Stimulated activated CD8-positive, alpha-beta memory T cell treated with anti-CD3 and anti-CD28 coated beads, Interleukin-7, amount 100 ng/mL, for 4 hours (primary cell): ENCODE measurements around the gene ATP6V0E2.

Experiments used
- DNase-seq, 2 donors: peaks; one replicate each; pipeline ENCODE4 v3.0.0-alpha.2; 2020; ENCODE audit warnings: low read depth in 2 of 2

ATP6V0E2 gene

GRCh38 chr7:149838992-149839408 is 34.8 kb upstream of the ATP6V0E2 start:
- DNase-seq: no peak

GRCh38 chr7:149839933-149840332 is 33.8 kb upstream of the ATP6V0E2 start:
- no peak for DNase-seq

- DNase-seq: no peak
Measured at GRCh38 chr7:149843566-149843965, 30.2 kb upstream of the ATP6V0E2 start.

GRCh38 chr7:149844445-149844844 is 29.3 kb upstream of the ATP6V0E2 start:
- DNase-seq: no peak

- DNase-seq: no peak
Measured at GRCh38 chr7:149845257-149845980, 28.4 kb upstream of the ATP6V0E2 start.

- no peak for DNase-seq
Measured at GRCh38 chr7:149846021-149846420, 27.7 kb upstream of the ATP6V0E2 start.

GRCh38 chr7:149846436-149847046 is 27.2 kb upstream of the ATP6V0E2 start:
- no peak for DNase-seq

- no peak for DNase-seq
Measured at GRCh38 chr7:149849174-149849573, 24.6 kb upstream of the ATP6V0E2 start.

- DNase-seq: no peak
Measured at GRCh38 chr7:149850007-149850594, 23.7 kb upstream of the ATP6V0E2 start.

- DNase-seq: no peak
Measured at GRCh38 chr7:149850716-149851115, 23.1 kb upstream of the ATP6V0E2 start.

GRCh38 chr7:149851449-149851848 is 22.3 kb upstream of the ATP6V0E2 start:
- no peak for DNase-seq

- no peak for DNase-seq
Measured at GRCh38 chr7:149853157-149853556, 20.6 kb upstream of the ATP6V0E2 start.

GRCh38 chr7:149854611-149855360 is 19.0 kb upstream of the ATP6V0E2 start:
- no peak for DNase-seq

GRCh38 chr7:149855361-149856305 is 18.1 kb upstream of the ATP6V0E2 start:
- no peak for DNase-seq

- DNase-seq: no peak
Measured at GRCh38 chr7:149856583-149856982, 17.2 kb upstream of the ATP6V0E2 start.

GRCh38 chr7:149859369-149859768 is 14.4 kb upstream of the ATP6V0E2 start:
- no peak for DNase-seq

- DNase-seq: no peak
Measured at GRCh38 chr7:149859876-149860275, 13.9 kb upstream of the ATP6V0E2 start.

GRCh38 chr7:149860821-149861727 is 12.7 kb upstream of the ATP6V0E2 start:
- DNase-seq: no peak

- no peak for DNase-seq
Measured at GRCh38 chr7:149861728-149862045, 12.1 kb upstream of the ATP6V0E2 start.

GRCh38 chr7:149862156-149862555 is 11.6 kb upstream of the ATP6V0E2 start:
- DNase-seq: no peak
